Liver (tissue), 3 donors: Measurements from ENCODE around the gene TIAM1.

ENCODE experiments used
- FOXA1 ChIP-seq: IDR thresholded peaks from 2 replicates; pipeline ENCODE4 v1.6.1; 2016; ENCODE audit warnings: antibody characterized with exemption
- HNF4G ChIP-seq: IDR thresholded peaks from 2 replicates; pipeline ENCODE4 v1.6.1; 2016; ENCODE audit warnings: antibody characterized with exemption
- TF ChIP-seq, protein P1 (sequence below): fragments of 150-350 bp; IDR thresholded peaks from 2 replicates; pipeline ENCODE4 v1.5.1; 2017; ENCODE audit warnings: improper control_type of control experiment, low read depth, low read length; ENCODE audit not compliant: missing input control
- donor health status: healthy.
- donor health status: healthy.

GRCh38 chr21:31305888-31306287, 38.2 kb downstream of the TIAM1 start:
- TF ChIP-seq, protein P1, sequence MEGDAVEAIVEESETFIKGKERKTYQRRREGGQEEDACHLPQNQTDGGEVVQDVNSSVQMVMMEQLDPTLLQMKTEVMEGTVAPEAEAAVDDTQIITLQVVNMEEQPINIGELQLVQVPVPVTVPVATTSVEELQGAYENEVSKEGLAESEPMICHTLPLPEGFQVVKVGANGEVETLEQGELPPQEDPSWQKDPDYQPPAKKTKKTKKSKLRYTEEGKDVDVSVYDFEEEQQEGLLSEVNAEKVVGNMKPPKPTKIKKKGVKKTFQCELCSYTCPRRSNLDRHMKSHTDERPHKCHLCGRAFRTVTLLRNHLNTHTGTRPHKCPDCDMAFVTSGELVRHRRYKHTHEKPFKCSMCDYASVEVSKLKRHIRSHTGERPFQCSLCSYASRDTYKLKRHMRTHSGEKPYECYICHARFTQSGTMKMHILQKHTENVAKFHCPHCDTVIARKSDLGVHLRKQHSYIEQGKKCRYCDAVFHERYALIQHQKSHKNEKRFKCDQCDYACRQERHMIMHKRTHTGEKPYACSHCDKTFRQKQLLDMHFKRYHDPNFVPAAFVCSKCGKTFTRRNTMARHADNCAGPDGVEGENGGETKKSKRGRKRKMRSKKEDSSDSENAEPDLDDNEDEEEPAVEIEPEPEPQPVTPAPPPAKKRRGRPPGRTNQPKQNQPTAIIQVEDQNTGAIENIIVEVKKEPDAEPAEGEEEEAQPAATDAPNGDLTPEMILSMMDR, result no peak
- TF ChIP-seq HNF4G, result no peak
- TF ChIP-seq FOXA1, result no peak
